GM18907 (cell line): ENCODE results near the gene ZFPM1.

Source experiments
- ATAC-seq: cut with Tn5 transposase; IDR thresholded peaks from one replicate; pipeline ENCODE4 v1.9.1; 2021; ENCODE audit warnings: mild to moderate bottlenecking, moderate library complexity; ENCODE audit not compliant: unreplicated experiment

ZFPM1 gene

DNA sequence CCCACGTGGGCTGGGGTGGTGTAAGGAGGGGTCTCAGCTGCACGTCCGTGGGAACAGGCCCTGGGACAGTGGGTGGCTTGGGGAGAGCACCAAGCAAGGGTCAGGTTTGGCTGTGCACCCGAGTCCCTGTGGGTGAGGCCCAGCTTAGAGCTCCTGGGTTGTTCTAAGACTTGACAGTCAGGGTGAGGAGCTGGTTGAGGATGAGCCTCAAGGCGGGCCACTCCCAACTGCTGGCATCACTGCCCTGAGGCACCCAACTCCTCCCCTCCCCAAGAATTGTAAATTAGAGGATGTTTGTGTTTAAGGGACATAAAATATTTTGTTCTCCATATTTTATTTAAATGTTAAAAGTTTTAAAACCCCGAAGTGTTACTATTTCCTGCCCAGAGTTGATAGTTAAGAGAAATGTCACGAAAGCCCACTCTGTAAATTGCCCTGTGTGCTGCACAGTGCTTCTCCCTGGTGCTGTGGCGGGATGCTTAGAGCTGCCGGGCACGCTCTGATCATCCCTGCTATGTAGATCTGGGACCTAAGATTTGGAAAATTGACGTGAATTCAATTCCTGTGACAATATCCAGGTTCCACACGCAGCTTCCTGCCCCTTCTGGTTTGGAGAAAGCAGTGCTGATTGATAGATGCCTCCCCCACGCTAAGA lies 133.0 kb downstream of the ZFPM1 start:
- no peak for ATAC-seq
